ENCODE data around the gene KANK4. TPM values are rescaled to one million over a fixed set of nuclear protein-coding genes. Genes with fewer than 3 reads are reported as not detected.

KANK4 gene
- polyA plus RNA-seq, 3 donors from 2014 or later, result not detected

- Mint-ChIP-seq H3K27me3 (ENCODE audit: low read depth in 3 of 3) (peaks cover 0 to 5% (median 4%) of the 10 kb centered on the region in 3 donors), H3K4me3 (no peak overlapping the region), H3K4me1 (no peaks in the 10 kb centered on the region), H3K9me3 (no peaks in the 10 kb centered on the region), H3K27ac (no peak overlapping the region), H3K36me3 (no peaks in the 10 kb centered on the region)
- DNase-seq, result no peak
Measured at GRCh38 chr1:62306065-62306464, 13.2 kb downstream of the KANK4 start.

GRCh38 chr1:62304975-62305374, 14.3 kb downstream of the KANK4 start:
- H3K4me1 Mint-ChIP-seq, result no peaks in the 10 kb centered on the region
- no peaks in the 10 kb centered on the region for H3K36me3 Mint-ChIP-seq
- H3K4me3 Mint-ChIP-seq, result no peak overlapping the region
- no peak for DNase-seq
- H3K27me3 Mint-ChIP-seq (ENCODE audit: low read depth in 3 of 3), result peaks cover 0 to 5% (median 3%) of the 10 kb centered on the region in 3 donors
- H3K9me3 Mint-ChIP-seq, result no peaks in the 10 kb centered on the region
- no peak overlapping the region for H3K27ac Mint-ChIP-seq

- H3K27me3 Mint-ChIP-seq (ENCODE audit: low read depth in 3 of 3), result peaks cover 0 to 3% (median 3%) of the 10 kb centered on the region in 3 donors
- H3K9me3 Mint-ChIP-seq, result no peaks in the 10 kb centered on the region
- no peak overlapping the region for H3K4me3 Mint-ChIP-seq
- H3K4me1 Mint-ChIP-seq, result no peaks in the 10 kb centered on the region
- H3K27ac Mint-ChIP-seq, result no peak overlapping the region
- no peak for DNase-seq
- H3K36me3 Mint-ChIP-seq, result no peaks in the 10 kb centered on the region
Measured at GRCh38 chr1:62304515-62304914, 14.7 kb downstream of the KANK4 start.

- Mint-ChIP-seq H3K4me3 (no peak overlapping the region), H3K27ac (no peak overlapping the region), H3K9me3 (no peaks in the 10 kb centered on the region), H3K27me3 (ENCODE audit: low read depth in 3 of 3) (peaks cover 0 to 5% (median 3%) of the 10 kb centered on the region in 3 donors), H3K4me1 (no peaks in the 10 kb centered on the region), H3K36me3 (no peaks in the 10 kb centered on the region)
- no peak for DNase-seq
Measured at GRCh38 chr1:62301726-62302390, 17.4 kb downstream of the KANK4 start.

GRCh38 chr1:62299426-62300200, 19.6 kb downstream of the KANK4 start:
- Mint-ChIP-seq H3K9me3 (no peaks in the 10 kb centered on the region), H3K4me1 (peaks cover 0 to 1% of the 10 kb centered on the region in 2 donors), H3K27ac (no peak overlapping the region), H3K36me3 (no peaks in the 10 kb centered on the region), H3K4me3 (no peak overlapping the region), H3K27me3 (ENCODE audit: low read depth in 3 of 3) (peaks cover 0 to 5% (median 2%) of the 10 kb centered on the region in 3 donors)
- no peak for DNase-seq

- Mint-ChIP-seq H3K4me1 (peaks cover 0 to 1% of the 10 kb centered on the region in 2 donors), H3K27me3 (ENCODE audit: low read depth in 3 of 3) (peaks cover 0 to 4% (median 0%) of the 10 kb centered on the region in 3 donors), H3K4me3 (no peak overlapping the region), H3K36me3 (no peaks in the 10 kb centered on the region), H3K9me3 (no peaks in the 10 kb centered on the region), H3K27ac (no peak overlapping the region)
- DNase-seq, result no peak
Measured at GRCh38 chr1:62295921-62296491, 23.2 kb downstream of the KANK4 start.

- DNase-seq, result no peak
- Mint-ChIP-seq H3K4me3 (no peak overlapping the region), H3K27ac (no peak overlapping the region), H3K36me3 (no peaks in the 10 kb centered on the region), H3K9me3 (no peaks in the 10 kb centered on the region), H3K27me3 (ENCODE audit: low read depth in 3 of 3) (peaks cover 0 to 6% (median 3%) of the 10 kb centered on the region in 3 donors), H3K4me1 (peaks cover 0 to 1% of the 10 kb centered on the region in 2 donors)
Measured at GRCh38 chr1:62294261-62294660, 25.0 kb downstream of the KANK4 start.

GRCh38 chr1:62288662-62289061, 30.6 kb downstream of the KANK4 start:
- Mint-ChIP-seq H3K9me3 (no peaks in the 10 kb centered on the region), H3K27me3 (ENCODE audit: low read depth in 3 of 3) (peaks cover 4 to 11% (median 6%) of the 10 kb centered on the region in 3 donors), H3K27ac (no peak overlapping the region), H3K4me3 (no peak overlapping the region), H3K36me3 (no peaks in the 10 kb centered on the region), H3K4me1 (no peaks in the 10 kb centered on the region)
- DNase-seq, result no peak

GRCh38 chr1:62288224-62288623, 31.0 kb downstream of the KANK4 start:
- no peak overlapping the region for H3K4me3 Mint-ChIP-seq
- no peak for DNase-seq
- no peaks in the 10 kb centered on the region for H3K9me3 Mint-ChIP-seq
- H3K36me3 Mint-ChIP-seq, result no peaks in the 10 kb centered on the region
- no peak overlapping the region for H3K27ac Mint-ChIP-seq
- peaks cover 4 to 11% (median 6%) of the 10 kb centered on the region in 3 donors for H3K27me3 Mint-ChIP-seq (ENCODE audit: low read depth in 3 of 3)
- no peaks in the 10 kb centered on the region for H3K4me1 Mint-ChIP-seq

- Mint-ChIP-seq H3K4me1 (no peaks in the 10 kb centered on the region), H3K4me3 (no peak overlapping the region)
- DNase-seq, result no peak
Measured at GRCh38 chr1:62286786-62287224, 32.4 kb downstream of the KANK4 start.

GRCh38 chr1:62285984-62286785, 33.0 kb downstream of the KANK4 start:
- no peaks in the 10 kb centered on the region for H3K9me3 Mint-ChIP-seq
- no peak overlapping the region for H3K4me3 Mint-ChIP-seq
- H3K27ac Mint-ChIP-seq, result no peak overlapping the region
- peaks cover 4 to 14% (median 6%) of the 10 kb centered on the region in 3 donors for H3K27me3 Mint-ChIP-seq (ENCODE audit: low read depth in 3 of 3)
- no peak for DNase-seq
- H3K36me3 Mint-ChIP-seq, result no peaks in the 10 kb centered on the region
- no peaks in the 10 kb centered on the region for H3K4me1 Mint-ChIP-seq

More at GRCh38 chr1:62286786-62287224, 32.4 kb downstream of the KANK4 start:
- Mint-ChIP-seq H3K27ac (no peak overlapping the region), H3K36me3 (no peaks in the 10 kb centered on the region), H3K27me3 (ENCODE audit: low read depth in 3 of 3) (peaks cover 4 to 14% (median 6%) of the 10 kb centered on the region in 3 donors), H3K9me3 (no peaks in the 10 kb centered on the region)

GRCh38 chr1:62285440-62285839, 33.8 kb downstream of the KANK4 start:
- peaks cover 4 to 12% (median 6%) of the 10 kb centered on the region in 3 donors for H3K27me3 Mint-ChIP-seq (ENCODE audit: low read depth in 3 of 3)
- no peaks in the 10 kb centered on the region for H3K9me3 Mint-ChIP-seq
- H3K36me3 Mint-ChIP-seq, result no peaks in the 10 kb centered on the region
- no peak overlapping the region for H3K27ac Mint-ChIP-seq
- H3K4me1 Mint-ChIP-seq, result no peaks in the 10 kb centered on the region
- no peak overlapping the region for H3K4me3 Mint-ChIP-seq
- DNase-seq, result no peak

- Mint-ChIP-seq H3K4me1 (no peaks in the 10 kb centered on the region), H3K9me3 (peaks cover 0 to 3% (median 0%) of the 10 kb centered on the region in 6 donors), H3K36me3 (no peaks in the 10 kb centered on the region), H3K27me3 (ENCODE audit: low read depth in 3 of 3) (peaks cover 6 to 11% (median 8%) of the 10 kb centered on the region in 3 donors), H3K4me3 (no peak overlapping the region), H3K27ac (no peak overlapping the region)
- DNase-seq, result no peak
Measured at GRCh38 chr1:62283986-62284385, 35.2 kb downstream of the KANK4 start.

Measured in immature natural killer cell (primary cell).